ENCODE measurements around the gene LEFTY1. TPM values are rescaled to one million over a fixed set of nuclear protein-coding genes. Genes with fewer than 3 reads are reported as not detected.

Gene LEFTY1
- total RNA-seq, 2 experiments from 2014 or later: not detected

GRCh38 chr1:225887030-225887314, 2.0 kb downstream of the LEFTY1 start:
- POLR2A ChIA-PET: no interaction called here
- no peak for DNase-seq
- Mint-ChIP-seq H3K36me3 (ENCODE audit: low read depth) (no peaks in the 10 kb centered on the region), H3K27ac (no peak overlapping the region), H3K9me3 (ENCODE audit: low read depth) (no peaks in the 10 kb centered on the region), H3K4me3 (no peak overlapping the region), H3K4me1 (peaks cover 12% of the 10 kb centered on the region), H3K27me3 (no peaks in the 10 kb centered on the region)
- ATAC-seq: no peak
- intact Hi-C loops (cut with DNase I, micrococcal nuclease): no loop called here
- CTCF ChIA-PET: interaction anchor here (0.8 to 1.2 kb wide), 2 partner anchors 9 to 40 kb away, joined by 3 read pairs; no protein-coding TSS in a partner anchor

GRCh38 chr1:225886159-225887029, 2.6 kb downstream of the LEFTY1 start:
- Mint-ChIP-seq H3K4me1 (peaks cover 12% of the 10 kb centered on the region), H3K4me3 (no peak overlapping the region), H3K9me3 (ENCODE audit: low read depth) (no peaks in the 10 kb centered on the region), H3K36me3 (ENCODE audit: low read depth) (no peaks in the 10 kb centered on the region), H3K27me3 (no peaks in the 10 kb centered on the region), H3K27ac (no peak overlapping the region)
- CTCF ChIA-PET: interaction anchor here (0.8 to 1.5 kb wide), 4 partner anchors 9 to 40 kb away, joined by 3 to 9 read pairs (median 3); no protein-coding TSS in a partner anchor
- intact Hi-C loops (cut with DNase I, micrococcal nuclease): no loop called here
- DNase-seq (no peak), ATAC-seq (no peak)
- POLR2A ChIA-PET: interaction anchor here (0.5 kb wide), 1 partner anchor 107 kb away, joined by 5 read pairs; no protein-coding TSS in a partner anchor

GRCh38 chr1:225885336-225885735, 3.6 kb downstream of the LEFTY1 start:
- ChIA-PET CTCF (interaction anchor here (0.6 to 2.2 kb wide), 4 partner anchors 8 to 108 kb away, joined by 3 to 9 read pairs (median 6); partner anchors contain the start of gene SRP9), POLR2A (interaction anchor here (0.6 kb wide), 1 partner anchor 13 kb away, joined by 3 read pairs; no protein-coding TSS in a partner anchor)
- Mint-ChIP-seq H3K27ac (no peak overlapping the region), H3K4me3 (no peak overlapping the region), H3K9me3 (ENCODE audit: low read depth) (no peaks in the 10 kb centered on the region), H3K4me1 (peaks cover 19% of the 10 kb centered on the region), H3K36me3 (ENCODE audit: low read depth) (peaks cover 1% of the 10 kb centered on the region), H3K27me3 (no peaks in the 10 kb centered on the region)
- intact Hi-C loops (cut with DNase I, micrococcal nuclease): no loop called here
- no peak for ATAC-seq
- DNase-seq: no peak

GRCh38 chr1:225883616-225884265, 5.2 kb downstream of the LEFTY1 start:
- Mint-ChIP-seq H3K36me3 (ENCODE audit: low read depth) (peaks cover 1% of the 10 kb centered on the region), H3K27me3 (no peaks in the 10 kb centered on the region), H3K27ac (peak overlapping the region; percentile 91), H3K9me3 (ENCODE audit: low read depth) (no peaks in the 10 kb centered on the region), H3K4me1 (peaks cover 35% of the 10 kb centered on the region), H3K4me3 (peak overlapping the region; percentile 89)
- ATAC-seq: no peak
- POLR2A ChIA-PET: no interaction called here
- no peak for DNase-seq
- CTCF ChIA-PET: interaction anchor here (0.7 to 2.2 kb wide), 8 partner anchors 13 to 409 kb away, joined by 3 to 18 read pairs (median 4); partner anchors contain the start of genes PYCR2 and SRP9
- intact Hi-C loops (cut with DNase I, micrococcal nuclease): loop anchor here in 1 of 2 experiments (2.0 to 5.0 kb wide), 2 partner anchors 41 to 179 kb away; partner anchors contain the start of genes H3-3A and PYCR2

GRCh38 chr1:225882694-225883615, 6.0 kb downstream of the LEFTY1 start:
- peak overlapping the region; percentile 89 for H3K4me3 Mint-ChIP-seq
- H3K27ac Mint-ChIP-seq: peak overlapping the region; percentile 91
- peaks cover 42% of the 10 kb centered on the region for H3K4me1 Mint-ChIP-seq
- ATAC-seq: peak; percentile 31
- DNase-seq: peak; percentile 68
- H3K36me3 Mint-ChIP-seq (ENCODE audit: low read depth): peaks cover 1% of the 10 kb centered on the region
- no peaks in the 10 kb centered on the region for H3K27me3 Mint-ChIP-seq
- ChIA-PET CTCF (interaction anchor here (0.6 to 2.5 kb wide), 13 partner anchors 9 to 408 kb away, joined by 3 to 18 read pairs (median 4); partner anchors contain the start of genes PYCR2 and SRP9), POLR2A (interaction anchor here (1.1 to 2.7 kb wide), 7 partner anchors 8 to 105 kb away, joined by 3 to 11 read pairs (median 3); partner anchors contain the start of gene SRP9)
- H3K9me3 Mint-ChIP-seq (ENCODE audit: low read depth): no peaks in the 10 kb centered on the region
- intact Hi-C loops (cut with DNase I, micrococcal nuclease): loop anchor here (1.0 to 5.0 kb wide), 6 partner anchors 14 to 179 kb away; partner anchors contain the start of genes PYCR2 (in 2 of the 2), H3-3A (in 1 of the 2), SDE2 (in 1 of the 2) and SRP9 (in 1 of the 2)

GRCh38 chr1:225881959-225882693, 6.8 kb downstream of the LEFTY1 start, which contains the start of gene TMEM63A:
TMEM63A (minus strand) TSS chr1:225882380; CDS start chr1:225877580, 4,800 bp downstream.
- peaks cover 50% of the 10 kb centered on the region for H3K4me1 Mint-ChIP-seq
- CTCF ChIA-PET: interaction anchor here (0.6 to 2.5 kb wide), 14 partner anchors 9 to 407 kb away, joined by 3 to 18 read pairs (median 4); partner anchors contain the start of genes PYCR2 and SRP9
- peaks cover 5% of the 10 kb centered on the region for H3K36me3 Mint-ChIP-seq (ENCODE audit: low read depth)
- H3K27me3 Mint-ChIP-seq: no peaks in the 10 kb centered on the region
- peak; percentile 92 for DNase-seq
- intact Hi-C loops (cut with DNase I, micrococcal nuclease): loop anchor here (1.0 to 5.0 kb wide), 8 partner anchors 15 to 180 kb away; partner anchors contain the start of genes PYCR2 (in 2 of the 2), H3-3A (in 1 of the 2), SDE2 (in 1 of the 2) and SRP9 (in 1 of the 2)
- H3K9me3 Mint-ChIP-seq (ENCODE audit: low read depth): no peaks in the 10 kb centered on the region
- ATAC-seq: peak; percentile 55
- peak within 1 kb of the TSS; percentile 89 for H3K4me3 Mint-ChIP-seq
- H3K27ac Mint-ChIP-seq: peak within 1 kb of the TSS; percentile 91
- POLR2A ChIA-PET: interaction anchor here (1.1 to 2.7 kb wide), 8 partner anchors 9 to 104 kb away, joined by 3 to 11 read pairs (median 4); partner anchors contain the start of gene SRP9

- H3K36me3 Mint-ChIP-seq (ENCODE audit: low read depth): peaks cover 8% of the 10 kb centered on the region
Measured at GRCh38 chr1:225881081-225881958, 7.6 kb downstream of the LEFTY1 start.

GRCh38 chr1:225880636-225881035, 8.3 kb downstream of the LEFTY1 start:
- peak overlapping the region; percentile 89 for H3K4me3 Mint-ChIP-seq
- CTCF ChIA-PET: interaction anchor here (0.9 to 2.5 kb wide), 10 partner anchors 9 to 404 kb away, joined by 4 to 14 read pairs (median 6); partner anchors contain the start of genes LEFTY1 and PYCR2
- H3K9me3 Mint-ChIP-seq (ENCODE audit: low read depth): no peaks in the 10 kb centered on the region
- POLR2A ChIA-PET: interaction anchor here (1.1 to 2.7 kb wide), 4 partner anchors 14 to 436 kb away, joined by 3 to 11 read pairs (median 4); partner anchors contain the start of gene SRP9
- intact Hi-C loops (cut with DNase I, micrococcal nuclease): loop anchor here in 1 of 2 experiments (2.0 to 5.0 kb wide), 3 partner anchors 14 to 182 kb away; partner anchors contain the start of gene H3-3A
- ATAC-seq (no peak), DNase-seq (no peak)
- peaks cover 64% of the 10 kb centered on the region for H3K4me1 Mint-ChIP-seq
- peaks cover 9% of the 10 kb centered on the region for H3K36me3 Mint-ChIP-seq (ENCODE audit: low read depth)
- H3K27ac Mint-ChIP-seq: peak overlapping the region; percentile 90
- no peaks in the 10 kb centered on the region for H3K27me3 Mint-ChIP-seq

More at GRCh38 chr1:225881081-225881958, 7.6 kb downstream of the LEFTY1 start:
- ChIA-PET POLR2A (interaction anchor here (0.6 to 2.7 kb wide), 7 partner anchors 15 to 437 kb away, joined by 3 to 11 read pairs (median 3); partner anchors contain the start of gene SRP9), CTCF (interaction anchor here (0.9 to 2.5 kb wide), 11 partner anchors 8 to 405 kb away, joined by 3 to 14 read pairs (median 5); partner anchors contain the start of genes LEFTY1 and PYCR2)
- H3K27ac Mint-ChIP-seq: peak overlapping the region; percentile 90
- peak overlapping the region; percentile 89 for H3K4me3 Mint-ChIP-seq
- DNase-seq (peak; percentile 69), ATAC-seq (peak; percentile 67)
- intact Hi-C loops (cut with DNase I, micrococcal nuclease): loop anchor here in 1 of 2 experiments (2.0 to 5.0 kb wide), 3 partner anchors 15 to 181 kb away; partner anchors contain the start of gene H3-3A
- H3K9me3 Mint-ChIP-seq (ENCODE audit: low read depth): no peaks in the 10 kb centered on the region
- H3K27me3 Mint-ChIP-seq: no peaks in the 10 kb centered on the region
- peaks cover 57% of the 10 kb centered on the region for H3K4me1 Mint-ChIP-seq

All from activated CD4-positive, alpha-beta T cell treated with anti-CD3 and anti-CD28 coated beads for 36 hours (primary cell).